NCI-H82 treated with DMSO at 0.1 percent for 48 hours (cell line): Measurements from ENCODE around the gene TRPM4.
A peak's percentile ranks its signal among the peaks of the same experiment; 100 is the strongest.
"Not testable (repeated sequence)": the region's sequence is repeated elsewhere in the genome, so short reads cannot be mapped to it uniquely, and the experiment has no call there.

Experiments
- DNase-seq: peaks from one replicate; lab custom pipeline; 2025; ENCODE audit not compliant: unreplicated experiment; lab: John Stamatoyannopoulos, UW

TRPM4 gene

GRCh38 chr19:49157445-49158224, at the start of gene TRPM4:
Gene TRPM4, plus strand, starts transcription at chr19:49157792. Its CDS starts 75 bp downstream, at chr19:49157867.
- DNase-seq: peak; percentile 58

- no peak for DNase-seq
Observed at GRCh38 chr19:49109051-49109450, 48.5 kb upstream of the TRPM4 start.

- no peak for DNase-seq
Observed at GRCh38 chr19:49109569-49110233, 47.9 kb upstream of the TRPM4 start.

GRCh38 chr19:49110567-49110966, 47.0 kb upstream of the TRPM4 start:
- no peak for DNase-seq

DNA sequence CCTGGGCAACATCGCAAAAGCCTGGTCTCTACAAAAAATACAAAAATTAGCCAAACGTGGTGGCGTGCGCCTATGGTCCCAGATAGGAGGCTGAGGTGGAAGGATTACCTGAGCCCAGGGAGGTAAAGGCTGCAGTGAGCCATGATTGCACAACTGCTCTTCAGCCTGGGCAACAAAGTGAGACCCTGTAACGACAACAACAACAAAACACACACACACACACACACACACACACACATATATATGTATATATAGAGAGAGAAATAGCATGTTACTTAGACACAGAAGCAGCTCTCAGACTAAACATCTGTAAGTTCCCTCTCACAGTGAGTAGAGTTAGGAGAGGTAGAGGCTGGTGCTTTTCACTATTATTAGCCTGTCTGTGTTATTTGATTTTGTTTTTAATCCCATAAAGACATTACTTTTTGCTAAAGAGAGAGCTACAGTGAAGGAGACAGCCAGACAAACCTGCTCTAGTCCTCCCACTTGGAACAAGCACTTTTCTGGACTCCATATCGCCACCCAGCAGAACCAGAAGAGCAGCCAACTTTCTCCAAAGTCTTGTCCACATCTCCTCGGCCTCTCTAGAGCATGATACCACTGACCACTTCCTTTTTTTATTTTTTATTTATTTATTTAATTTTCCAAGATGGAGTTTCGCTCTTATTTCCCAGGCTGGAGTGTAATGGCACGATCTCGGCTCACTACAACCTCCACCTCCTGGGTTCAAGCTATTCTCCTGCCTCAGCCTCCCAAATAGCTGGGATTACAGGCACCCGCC, 46.2 kb upstream of the TRPM4 start:
- DNase-seq: no peak

- peak; percentile 69 for DNase-seq
Observed at GRCh38 chr19:49113762-49114629, 43.6 kb upstream of the TRPM4 start, which contains the start of gene LIN7B. Gene LIN7B, plus strand, starts transcription at chr19:49114370. Its CDS starts 35 bp downstream, at chr19:49114405.

DNA sequence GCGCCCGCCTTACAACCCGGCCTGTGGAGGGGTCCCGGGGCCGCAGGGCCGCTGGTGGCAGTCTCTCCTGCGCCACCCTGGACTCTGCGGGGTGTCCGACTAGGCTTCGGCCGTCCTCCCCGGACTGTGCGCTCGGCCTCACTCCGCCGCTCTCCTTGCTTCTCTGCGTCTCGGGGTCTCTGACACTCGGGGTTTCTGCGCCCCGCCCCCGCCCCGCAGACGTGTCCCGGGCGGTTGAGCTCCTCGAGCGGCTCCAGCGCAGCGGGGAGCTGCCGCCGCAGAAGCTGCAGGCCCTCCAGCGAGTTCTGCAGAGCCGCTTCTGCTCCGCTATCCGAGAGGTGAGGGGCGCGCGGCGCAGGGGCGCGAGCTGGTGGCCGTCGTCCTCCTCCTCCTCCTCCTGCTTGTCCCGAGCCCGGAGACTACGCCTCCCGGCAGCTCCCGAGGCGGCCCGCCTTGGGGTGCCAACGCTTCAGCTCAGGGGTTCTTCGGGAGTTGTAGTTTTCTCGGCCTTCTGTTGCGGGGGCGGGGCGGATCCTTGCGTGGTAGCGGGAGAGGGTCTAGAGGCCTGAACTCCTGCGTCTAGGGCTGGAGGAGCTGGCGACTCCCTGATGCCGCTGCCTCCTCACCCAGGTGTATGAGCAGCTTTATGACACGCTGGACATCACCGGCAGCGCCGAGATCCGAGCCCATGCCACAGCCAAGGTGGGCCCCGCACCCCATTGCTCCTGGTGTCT, 42.8 kb upstream of the TRPM4 start:
- peak; percentile 32 for DNase-seq

DNA sequence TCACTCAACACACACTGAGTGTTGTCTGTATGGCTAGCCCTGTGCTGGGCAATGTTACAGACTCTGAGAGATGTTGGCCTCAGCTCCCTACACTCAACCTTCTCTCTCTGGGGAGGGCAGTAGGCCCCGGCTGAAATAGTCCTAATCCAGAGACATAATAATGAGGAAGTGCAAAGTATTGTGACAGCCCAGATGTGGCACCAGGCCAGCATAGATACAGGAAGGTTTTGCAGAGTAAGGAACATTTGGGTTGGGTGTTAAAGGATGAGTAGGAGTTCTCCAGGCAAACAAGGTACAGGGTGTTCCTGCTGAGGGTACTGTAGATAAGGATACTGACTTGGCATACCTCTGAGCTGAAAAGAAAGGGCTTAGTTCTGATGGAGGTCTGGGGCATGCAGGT, 41.0 kb upstream of the TRPM4 start:
- DNase-seq: no peak

DNA sequence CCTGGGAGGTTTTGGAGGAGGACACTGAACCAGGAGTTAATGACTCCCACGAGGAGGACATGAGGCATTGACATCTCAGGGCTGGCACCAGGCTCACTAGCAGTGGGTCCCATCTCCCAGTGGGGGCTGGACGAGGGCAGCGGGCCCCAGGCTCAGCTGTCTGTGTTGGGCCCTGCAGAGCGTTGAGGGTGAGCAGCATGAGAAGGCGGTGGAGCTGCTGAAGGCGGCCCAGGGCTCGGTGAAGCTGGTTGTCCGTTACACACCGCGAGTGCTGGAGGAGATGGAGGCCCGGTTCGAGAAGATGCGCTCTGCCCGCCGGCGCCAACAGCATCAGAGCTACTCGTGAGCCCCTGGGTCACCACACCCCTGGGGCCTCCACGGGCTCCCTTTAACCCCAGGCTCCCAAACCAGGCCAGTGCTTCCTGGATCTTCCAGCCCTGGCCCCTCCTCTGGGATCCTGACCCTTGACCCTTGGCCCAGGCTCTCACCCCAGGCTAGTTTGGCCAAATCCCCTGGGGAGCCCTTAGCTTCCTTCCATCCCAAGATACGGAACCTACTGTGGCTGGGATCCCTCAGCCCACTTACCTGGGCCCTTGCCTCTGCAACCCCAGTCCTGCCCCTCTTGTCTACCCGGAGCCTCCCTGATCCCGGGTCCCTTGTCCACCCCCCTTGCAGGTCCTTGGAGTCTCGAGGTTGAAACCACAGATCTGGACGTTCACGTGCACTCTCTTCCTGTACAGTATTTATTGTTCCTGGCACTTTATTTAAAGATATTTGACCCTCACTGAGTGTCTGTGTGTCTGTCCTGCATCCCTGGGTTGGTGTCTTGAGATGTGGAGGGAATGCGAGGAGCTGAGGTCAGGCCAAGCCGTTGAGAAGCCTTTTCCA, 39.7 kb upstream of the TRPM4 start:
- no peak for DNase-seq

DNA sequence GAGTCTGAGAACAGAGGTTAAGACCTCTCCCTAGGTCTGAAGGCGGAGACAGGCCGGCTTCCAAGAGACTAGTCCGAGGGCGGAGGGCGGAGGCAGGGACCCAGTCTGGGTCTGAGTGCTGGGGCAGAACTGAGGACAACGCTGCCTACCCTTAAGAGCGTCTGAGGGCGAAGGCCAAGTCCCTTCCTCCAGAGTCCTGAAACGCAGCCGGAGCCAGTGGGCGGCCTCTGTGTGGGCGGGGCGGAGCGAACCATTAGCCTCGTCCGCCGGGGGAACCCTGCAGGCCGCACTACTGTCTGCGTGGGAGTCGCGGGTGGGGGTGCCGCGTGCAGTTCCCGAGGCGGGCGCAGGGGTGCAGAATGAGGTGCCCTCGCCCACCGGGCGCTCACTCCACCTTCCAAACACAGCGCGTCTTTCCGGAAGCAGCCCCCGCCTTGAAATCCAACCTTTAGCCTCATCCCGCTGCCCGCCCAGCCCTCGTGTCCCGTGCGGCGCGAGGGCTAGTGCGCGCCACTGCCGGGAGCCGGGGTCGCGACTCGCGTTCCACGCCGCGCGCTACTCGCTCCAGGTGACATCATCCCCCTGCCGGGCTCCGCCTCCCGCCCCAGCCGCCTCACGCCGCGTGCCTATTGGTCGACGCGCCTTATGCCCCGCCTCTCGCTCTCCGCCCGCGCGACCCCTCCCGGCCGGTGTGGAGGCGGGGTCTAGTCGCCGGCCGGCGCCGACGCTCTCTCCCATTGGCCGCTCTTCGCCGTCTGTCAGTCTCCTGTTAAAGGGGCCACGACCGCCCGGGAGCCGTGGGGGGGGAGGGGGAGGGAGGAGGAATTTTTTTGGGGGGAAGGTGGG, 38.8 kb upstream of the TRPM4 start, which contains the start of gene C19orf73:
Gene C19orf73 (minus strand): TSS at position 579 of the 846 bp plus-strand sequence. CDS start 121 bp downstream, at position 458.
- DNase-seq: peak; percentile 89

DNA sequence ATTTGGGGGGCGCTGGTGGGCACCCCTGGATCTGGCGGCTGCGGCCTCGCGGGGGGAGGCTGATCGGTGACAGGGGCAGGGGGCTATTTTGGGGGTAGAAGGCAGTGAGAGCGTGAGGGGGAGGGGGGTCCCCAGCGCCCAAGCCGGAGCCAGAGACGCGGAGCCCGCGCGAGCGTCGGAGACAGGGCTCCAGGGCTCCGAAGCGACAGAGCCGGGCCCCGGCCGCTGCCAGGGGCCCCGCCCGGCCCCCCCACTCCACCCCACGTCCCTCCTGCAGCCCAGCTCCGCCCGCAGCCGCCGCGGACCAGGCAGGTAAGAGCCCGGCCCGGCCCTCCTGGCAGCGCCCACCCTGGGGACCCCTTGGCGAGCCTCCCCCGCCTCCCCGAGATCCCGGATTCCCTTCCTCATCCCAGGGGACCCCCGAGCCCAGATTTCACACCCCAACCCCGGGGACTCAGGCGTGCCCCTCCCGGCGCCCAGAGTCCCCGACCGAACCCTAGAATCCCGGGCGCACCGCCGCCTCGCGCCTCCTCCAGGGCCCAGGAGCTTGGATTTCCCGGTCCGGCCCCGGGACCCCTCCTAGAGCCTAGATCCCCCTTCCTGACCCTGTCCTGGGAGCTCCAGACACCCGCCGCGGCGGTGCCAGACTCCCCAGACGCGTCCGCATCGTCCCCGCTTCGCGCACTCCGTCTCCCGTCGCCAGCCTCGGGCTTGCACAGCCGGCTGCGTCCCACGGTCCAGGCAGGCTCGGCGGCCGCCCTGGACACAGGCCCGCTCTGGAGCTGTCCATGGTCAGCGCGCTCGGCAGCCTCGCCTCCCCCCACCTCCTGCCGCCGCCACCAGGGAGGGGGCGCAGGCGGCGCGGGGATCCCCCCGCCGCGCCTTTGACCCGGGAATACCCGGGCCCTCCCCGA, 37.9 kb upstream of the TRPM4 start, which contains the start of gene PPFIA3:
Gene PPFIA3 (plus strand): TSS at position 134 of the 914 bp plus-strand sequence. CDS start 8,330 bp downstream, outside the sequence.
- no peak for DNase-seq

DNA sequence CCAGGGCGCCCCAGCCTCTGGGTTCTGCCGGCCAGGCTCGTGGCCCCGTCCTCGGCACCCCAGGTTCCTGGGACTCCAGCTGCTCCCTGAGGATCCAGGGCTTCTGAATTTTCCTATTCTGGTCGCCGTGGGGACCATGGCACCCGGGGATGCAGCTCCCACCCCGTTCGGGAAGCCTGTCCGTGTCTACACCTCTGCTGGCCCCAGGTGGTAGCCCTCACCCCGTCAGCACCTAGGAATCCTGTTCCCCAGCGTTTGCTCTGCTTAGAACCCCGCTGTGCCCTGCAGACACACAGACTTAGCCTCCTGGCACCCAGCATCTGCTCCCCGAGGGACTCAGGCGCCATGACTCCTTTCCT, 37.3 kb upstream of the TRPM4 start:
- no peak for DNase-seq

DNA sequence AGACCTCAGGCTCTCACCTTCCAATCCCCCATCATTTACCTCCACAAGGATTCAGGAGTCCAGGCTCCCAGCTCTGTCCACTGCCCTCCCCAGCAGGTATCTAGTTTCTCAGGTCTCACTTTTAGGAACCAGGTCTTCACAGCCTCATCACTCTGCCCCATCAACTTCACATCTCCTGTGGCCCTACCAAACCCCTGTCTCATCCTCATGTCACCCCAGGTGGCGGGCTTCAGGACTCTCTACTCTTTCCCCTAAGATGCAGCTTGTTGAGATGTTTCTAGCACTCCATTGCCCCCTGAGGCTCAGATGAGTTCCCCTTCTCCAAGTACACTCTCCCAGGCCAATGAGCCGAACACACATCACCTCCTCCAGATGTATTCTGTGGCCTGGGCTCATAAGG, 36.7 kb upstream of the TRPM4 start:
- DNase-seq: no peak

GRCh38 chr19:49121841-49122240, 35.8 kb upstream of the TRPM4 start:
- not testable (repeated sequence) for DNase-seq

DNA sequence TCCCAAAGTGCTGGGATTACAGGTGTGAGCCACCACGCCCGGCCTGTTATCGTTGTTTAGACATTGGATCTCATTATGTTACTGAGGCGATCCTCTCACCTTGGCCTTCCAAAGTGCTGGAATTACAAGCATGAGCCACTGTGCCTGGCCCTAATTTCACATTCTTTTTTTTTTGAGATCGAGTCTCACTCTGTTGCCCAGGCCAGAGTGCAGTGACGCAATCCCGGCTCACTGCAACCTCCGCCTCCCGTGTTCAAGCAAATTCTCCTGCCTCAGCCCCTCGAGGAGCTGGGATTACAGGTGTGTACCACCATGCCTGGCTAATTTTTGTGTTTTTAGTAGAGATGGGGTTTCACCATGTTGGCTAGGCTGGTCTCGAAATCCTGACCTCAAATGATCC, 34.3 kb upstream of the TRPM4 start:
- not testable (repeated sequence) for DNase-seq

- no peak for DNase-seq
Observed at GRCh38 chr19:49125025-49125731, 32.4 kb upstream of the TRPM4 start.
